Hepatocyte (in vitro differentiated cells): ENCODE data around the gene SSC4D. TPM values are rescaled to one million over a fixed set of nuclear protein-coding genes. Genes with fewer than 3 reads are reported as not detected.
"Not testable (repeated sequence)": the region's sequence is repeated elsewhere in the genome, so short reads cannot be mapped to it uniquely, and the experiment has no call there.

ENCODE experiments used
- DNase-seq: peaks from one replicate; pipeline ENCODE4 v3.0.0-alpha.2; 2016; ENCODE audit warnings: low spot score
- H2AFZ ChIP-seq: fragments of 200-600 bp; sonication (generic); 2 replicates; pipeline ENCODE4 v1.6.0; 2016; ENCODE audit warnings: antibody characterized with exemption, mild to moderate bottlenecking
- H3K27ac ChIP-seq: fragments of 200-600 bp; sonication (generic); 2 replicates; pipeline ENCODE4 v1.5.1; 2016; ENCODE audit warnings: mild to moderate bottlenecking
- H3K27me3 ChIP-seq: fragments of 200-600 bp; sonication (generic); 2 replicates; pipeline ENCODE4 v1.6.1; 2016
- H3K36me3 ChIP-seq: fragments of 200-600 bp; sonication (generic); replicated peaks from 2 replicates; pipeline ENCODE4 v1.5.1; 2016; ENCODE audit warnings: low read depth; ENCODE audit not compliant: insufficient read depth
- H3K4me1 ChIP-seq: fragments of 200-600 bp; sonication (generic); 2 replicates; pipeline ENCODE4 v1.5.1; 2016; ENCODE audit warnings: mild to moderate bottlenecking, moderate library complexity; ENCODE audit not compliant: insufficient read depth
- H3K4me2 ChIP-seq: fragments of 200-600 bp; sonication (generic); 2 replicates; pipeline ENCODE4 v1.6.0; 2016
- H3K4me3 ChIP-seq: fragments of 200-600 bp; sonication (generic); 2 replicates; pipeline ENCODE4 v1.5.1; 2016; ENCODE audit warnings: mild to moderate bottlenecking
- H3K79me2 ChIP-seq: fragments of 200-600 bp; sonication (generic); 2 replicates; pipeline ENCODE4 v1.6.0; 2017; ENCODE audit warnings: mild to moderate bottlenecking
- H3K9me2 ChIP-seq: fragments of 200-600 bp; sonication (generic); replicated peaks from 2 replicates; pipeline ENCODE4 v1.6.0; 2017; ENCODE audit warnings: mild to moderate bottlenecking; ENCODE audit not compliant: insufficient read depth
- H3K9me3 ChIP-seq: fragments of 200-600 bp; sonication (generic); 2 replicates; pipeline ENCODE4 v1.5.1; 2016; ENCODE audit warnings: low read depth, mild to moderate bottlenecking
- H4K20me1 ChIP-seq: fragments of 200-600 bp; sonication (generic); 2 replicates; pipeline ENCODE4 v1.6.0; 2016; ENCODE audit warnings: mild to moderate bottlenecking; ENCODE audit not compliant: insufficient read depth, poor library complexity, severe bottlenecking
- EZH2 ChIP-seq: fragments of 200-600 bp; sonication (generic); IDR thresholded peaks from 2 replicates; pipeline ENCODE4 v1.6.1; 2016; ENCODE audit warnings: antibody characterized with exemption, mild to moderate bottlenecking, borderline replicate concordance
- EZH2phosphoT487 ChIP-seq: fragments of 200-600 bp; sonication (generic); IDR thresholded peaks from one replicate; pipeline ENCODE4 v1.6.1; 2018; ENCODE audit warnings: antibody characterized with exemption, mild to moderate bottlenecking, low read depth, moderate library complexity; ENCODE audit not compliant: unreplicated experiment, severe bottlenecking
- WGBS: methylation state at CpG from one replicate; pipeline ENCODE4 v1.1.6; 2016; ENCODE audit warnings: low lambda C conversion rate; ENCODE audit errors: missing lambda C conversion rate; 5-methylcytosine and 5-hydroxymethylcytosine counted together
- polyA plus RNA-seq: library from polyadenylated mRNA; unstranded; fragments of >200 nt; fragmentation: Nextera tagmentation; extraction: Ambion mirVana; gene quantifications from 2 replicates; pipeline ENCODE4 v1.2.1, GENCODE V29; 2016
- total RNA-seq: library from RNA; depleted of rRNA; stranded (reverse); fragments of >200 nt; gene quantifications from 2 replicates; pipeline ENCODE4 v1.2.3, GENCODE V29; 2014
- TF ChIP-seq, protein P1 (sequence below): fragments of 200-600 bp; sonication (generic); IDR thresholded peaks from 2 replicates; pipeline ENCODE4 v1.5.1; 2016; ENCODE audit warnings: antibody characterized with exemption, mild to moderate bottlenecking; ENCODE audit not compliant: poor library complexity

The SSC4D gene
- total and polyA plus RNA-seq, 2 experiments from 2014 or later = 9.7 to 14.5 TPM

DNA sequence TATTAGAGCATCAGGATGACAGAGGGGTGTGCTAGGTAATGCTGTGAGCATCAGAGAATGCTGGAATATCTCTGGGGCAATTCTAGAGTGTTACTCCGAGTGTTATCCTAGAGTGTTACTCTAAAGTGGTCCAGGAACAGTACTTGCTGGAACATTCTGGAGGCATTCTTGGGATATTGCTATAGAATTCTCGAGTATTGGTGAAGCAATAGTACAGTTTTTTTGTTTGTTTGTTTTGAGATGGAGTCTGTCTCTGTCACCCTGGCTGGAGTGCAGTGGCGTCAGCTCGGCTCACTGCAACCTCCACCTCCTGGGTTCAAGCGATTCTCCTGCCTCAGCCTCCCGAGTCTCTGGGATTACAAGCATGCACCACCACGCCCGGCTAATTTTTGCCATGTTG is 12.6 kb downstream of the SSC4D start:
- Histone ChIP-seq H2AFZ (no peak overlapping the region), H3K4me1 (peaks cover 12% of the 10 kb centered on the region), H3K79me2 (no peaks in the 10 kb centered on the region), H4K20me1 (no peaks in the 10 kb centered on the region), H3K9me3 (no peaks in the 10 kb centered on the region), H3K27me3 (no peaks in the 10 kb centered on the region), H3K36me3 (no peaks in the 10 kb centered on the region), H3K4me2 (no peak overlapping the region), H3K9me2 (no peaks in the 10 kb centered on the region), H3K27ac (no peak overlapping the region), H3K4me3 (no peak overlapping the region)
- 85% methylated on average over 8 of the region's 8 CpGs for WGBS
- DNase-seq = no peak
- TF ChIP-seq EZH2 (no peak), EZH2phosphoT487 (no peak)
- TF ChIP-seq, protein P1, sequence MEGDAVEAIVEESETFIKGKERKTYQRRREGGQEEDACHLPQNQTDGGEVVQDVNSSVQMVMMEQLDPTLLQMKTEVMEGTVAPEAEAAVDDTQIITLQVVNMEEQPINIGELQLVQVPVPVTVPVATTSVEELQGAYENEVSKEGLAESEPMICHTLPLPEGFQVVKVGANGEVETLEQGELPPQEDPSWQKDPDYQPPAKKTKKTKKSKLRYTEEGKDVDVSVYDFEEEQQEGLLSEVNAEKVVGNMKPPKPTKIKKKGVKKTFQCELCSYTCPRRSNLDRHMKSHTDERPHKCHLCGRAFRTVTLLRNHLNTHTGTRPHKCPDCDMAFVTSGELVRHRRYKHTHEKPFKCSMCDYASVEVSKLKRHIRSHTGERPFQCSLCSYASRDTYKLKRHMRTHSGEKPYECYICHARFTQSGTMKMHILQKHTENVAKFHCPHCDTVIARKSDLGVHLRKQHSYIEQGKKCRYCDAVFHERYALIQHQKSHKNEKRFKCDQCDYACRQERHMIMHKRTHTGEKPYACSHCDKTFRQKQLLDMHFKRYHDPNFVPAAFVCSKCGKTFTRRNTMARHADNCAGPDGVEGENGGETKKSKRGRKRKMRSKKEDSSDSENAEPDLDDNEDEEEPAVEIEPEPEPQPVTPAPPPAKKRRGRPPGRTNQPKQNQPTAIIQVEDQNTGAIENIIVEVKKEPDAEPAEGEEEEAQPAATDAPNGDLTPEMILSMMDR = no peak

DNA sequence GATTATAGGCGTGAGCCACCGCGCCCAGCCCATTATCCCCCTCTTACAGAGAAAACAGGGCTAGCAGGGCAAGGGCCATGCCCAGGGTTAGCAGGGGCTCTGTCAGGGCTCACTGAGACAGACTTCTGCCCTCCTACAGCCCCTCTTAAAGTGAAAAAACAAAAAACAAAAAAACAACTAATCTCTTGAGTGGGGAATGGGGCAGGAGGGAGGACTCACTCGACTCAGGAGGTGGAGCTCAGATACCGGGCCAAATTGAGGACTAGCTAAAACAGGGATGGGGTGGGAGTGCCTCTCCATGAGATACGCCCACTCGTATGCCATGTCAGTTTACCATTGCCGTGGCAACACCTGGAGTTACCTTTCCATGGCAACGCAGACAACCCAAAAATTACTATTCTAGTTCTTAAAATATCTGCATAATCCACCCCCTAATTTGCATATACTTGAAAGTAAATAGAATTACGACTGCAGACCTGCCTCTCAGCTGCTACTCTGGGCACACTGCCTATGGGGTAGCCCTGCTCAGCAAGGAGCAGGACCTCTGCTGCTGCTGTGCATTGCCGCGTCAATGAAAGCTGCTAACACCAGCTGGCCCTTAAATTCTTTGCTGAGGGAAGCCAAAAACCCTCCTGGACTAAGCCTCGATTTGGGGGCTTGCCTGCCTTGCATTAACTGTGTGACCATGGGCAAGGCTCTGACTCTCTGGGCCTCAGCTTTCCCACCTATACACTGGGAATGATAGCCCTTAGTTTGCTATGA is 13.4 kb downstream of the SSC4D start:
- H3K4me2 ChIP-seq = no peak overlapping the region
- 67% methylated on average over 13 of the region's 13 CpGs for WGBS
- no peak for DNase-seq
- H3K27ac ChIP-seq = no peak overlapping the region
- no peaks in the 10 kb centered on the region for H3K9me2 ChIP-seq
- no peaks in the 10 kb centered on the region for H3K9me3 ChIP-seq
- TF ChIP-seq EZH2phosphoT487 (no peak), EZH2 (no peak)
- TF ChIP-seq, protein P1 = no peak
- peaks cover 12% of the 10 kb centered on the region for H3K4me1 ChIP-seq
- H3K27me3 ChIP-seq = no peaks in the 10 kb centered on the region
- H3K79me2 ChIP-seq = no peaks in the 10 kb centered on the region
- H3K36me3 ChIP-seq = no peaks in the 10 kb centered on the region
- no peak overlapping the region for H3K4me3 ChIP-seq
- H2AFZ ChIP-seq = no peak overlapping the region
- no peaks in the 10 kb centered on the region for H4K20me1 ChIP-seq

DNA sequence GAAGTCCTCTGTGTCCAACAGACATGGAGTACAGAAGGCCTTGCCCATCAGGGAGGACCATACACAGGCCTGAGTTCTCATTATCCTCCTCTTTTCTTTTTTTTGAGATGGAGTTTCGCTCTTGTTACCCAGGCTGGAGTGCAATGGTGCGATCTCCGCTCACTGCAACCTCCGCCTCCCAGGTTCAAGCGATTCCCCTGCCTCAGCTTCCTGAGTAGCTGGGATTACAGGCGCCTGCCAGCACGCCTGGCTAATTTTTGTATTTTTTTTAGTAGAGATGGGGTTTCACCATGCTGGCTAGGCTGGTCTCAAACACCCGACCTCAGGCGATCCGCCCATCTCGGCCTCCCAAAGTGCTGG is 13.9 kb downstream of the SSC4D start:
- not testable (repeated sequence) for H3K36me3 ChIP-seq, H3K27ac ChIP-seq, H3K9me2 ChIP-seq, H4K20me1 ChIP-seq, H3K4me2 ChIP-seq, H2AFZ ChIP-seq, H3K9me3 ChIP-seq, DNase-seq, H3K27me3 ChIP-seq, H3K79me2 ChIP-seq, H3K4me3 ChIP-seq
- 77% methylated on average over 11 of the region's 11 CpGs for WGBS
- peaks cover 12% of the 10 kb centered on the region for H3K4me1 ChIP-seq

DNA sequence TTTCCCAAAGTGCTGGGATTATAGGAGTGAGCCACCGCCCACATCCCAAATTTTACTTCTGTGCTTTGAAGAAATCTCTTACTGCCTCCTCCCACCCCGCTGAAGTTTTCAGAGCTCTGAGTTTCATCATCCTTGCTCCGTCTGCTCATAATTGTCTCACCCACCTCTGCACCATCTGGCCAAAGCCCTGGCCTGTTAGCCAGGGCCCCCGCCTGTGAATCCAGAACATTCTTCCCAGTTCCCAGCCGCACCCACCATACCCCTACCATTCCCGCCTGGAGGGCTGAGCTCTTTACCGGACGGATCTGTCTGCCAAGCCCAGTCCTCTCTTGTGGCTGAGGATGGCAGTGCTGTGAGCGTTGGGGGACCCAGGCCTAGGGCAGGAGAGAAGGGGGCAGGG is 14.5 kb downstream of the SSC4D start:
- H2AFZ ChIP-seq = no peak overlapping the region
- no peaks in the 10 kb centered on the region for H3K36me3 ChIP-seq
- no peak for DNase-seq
- 90% methylated on average over 9 of the region's 9 CpGs for WGBS
- no peak overlapping the region for H3K4me2 ChIP-seq
- no peaks in the 10 kb centered on the region for H3K27me3 ChIP-seq
- H3K9me3 ChIP-seq = no peaks in the 10 kb centered on the region
- no peaks in the 10 kb centered on the region for H4K20me1 ChIP-seq
- no peaks in the 10 kb centered on the region for H3K9me2 ChIP-seq
- H3K4me3 ChIP-seq = no peak overlapping the region
- H3K27ac ChIP-seq = no peak overlapping the region
- H3K4me1 ChIP-seq = peaks cover 12% of the 10 kb centered on the region
- TF ChIP-seq EZH2phosphoT487 = no peak
- no peak for TF ChIP-seq EZH2
- TF ChIP-seq, protein P1 = no peak
- H3K79me2 ChIP-seq = no peaks in the 10 kb centered on the region
